ENCODE measurements around the gene CCDC60. TPM values are rescaled to one million over a fixed set of nuclear protein-coding genes. Genes with fewer than 3 reads are reported as not detected.

Gene CCDC60
- total RNA-seq, 2 experiments from 2014 or later, result not detected

GRCh38 chr12:119486599-119487154 lies 152.1 kb downstream of the CCDC60 start:
- CTCF ChIA-PET, result no interaction called here

DNA sequence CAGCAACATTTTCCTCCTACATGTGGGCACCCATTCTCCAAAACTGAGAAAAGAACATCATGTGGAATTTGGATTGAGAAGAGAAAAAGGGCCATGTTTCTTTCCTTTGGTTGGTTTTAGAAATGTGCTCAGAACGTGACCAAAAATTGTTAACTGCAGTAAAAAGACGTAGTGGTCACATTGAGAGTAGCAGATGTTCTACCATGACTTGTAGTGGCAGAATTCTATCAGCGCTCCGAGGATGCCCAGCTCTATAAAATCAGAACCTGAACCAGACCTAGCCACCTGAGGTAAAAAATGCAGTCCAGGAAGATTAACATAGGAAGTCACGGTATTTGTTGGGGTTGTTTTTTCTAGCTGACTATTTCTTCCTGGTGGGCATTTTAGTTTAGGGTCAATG lies 157.3 kb downstream of the CCDC60 start:
- POLR2A ChIA-PET, result no interaction called here
- CTCF ChIA-PET, result no interaction called here

More at GRCh38 chr12:119486599-119487154, 152.1 kb downstream of the CCDC60 start:
- POLR2A ChIA-PET, result no interaction called here

- ChIA-PET POLR2A (no interaction called here), CTCF (no interaction called here)
Observed at GRCh38 chr12:119500209-119500608, 165.7 kb downstream of the CCDC60 start.

GRCh38 chr12:119501052-119501451 lies 166.5 kb downstream of the CCDC60 start:
- ChIA-PET POLR2A (no interaction called here), CTCF (no interaction called here)

- CTCF ChIA-PET, result no interaction called here
- POLR2A ChIA-PET, result no interaction called here
Observed at GRCh38 chr12:119505001-119505400, 170.5 kb downstream of the CCDC60 start.

DNA sequence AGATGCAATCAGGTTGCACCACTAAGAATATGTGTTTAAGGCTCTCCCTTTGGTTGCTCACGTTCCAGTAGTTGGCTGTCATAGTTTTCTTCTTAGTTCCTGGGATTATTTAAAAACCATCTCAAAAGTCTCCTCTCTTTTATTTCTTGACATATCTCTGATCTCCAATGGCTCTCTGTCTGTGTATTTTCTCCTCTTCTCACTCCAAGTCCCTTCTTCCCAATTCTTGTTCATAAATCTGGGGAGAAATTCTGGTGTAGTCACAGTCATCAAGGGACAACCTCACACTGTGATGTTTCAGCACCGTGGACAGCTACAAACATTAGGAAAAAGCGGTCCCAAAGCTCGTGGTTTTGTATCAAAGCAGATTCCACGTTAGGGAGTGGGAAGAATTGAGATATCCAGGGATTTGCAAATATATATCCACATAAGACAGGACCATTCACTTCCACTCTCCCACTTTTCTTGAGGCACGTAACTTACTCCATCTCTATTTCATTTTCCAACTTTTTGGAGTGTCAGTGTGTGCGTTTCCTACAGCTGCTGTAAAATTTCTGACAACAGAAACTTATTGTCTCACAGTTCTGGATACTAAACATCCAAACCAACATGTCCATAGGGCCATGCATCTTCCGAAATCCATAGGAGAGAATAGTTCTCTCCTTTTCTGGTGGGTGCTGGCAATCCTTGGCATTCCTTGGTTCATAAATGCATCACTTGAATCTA lies 178.4 kb downstream of the CCDC60 start:
- CTCF ChIA-PET, result no interaction called here
- POLR2A ChIA-PET, result no interaction called here

DNA sequence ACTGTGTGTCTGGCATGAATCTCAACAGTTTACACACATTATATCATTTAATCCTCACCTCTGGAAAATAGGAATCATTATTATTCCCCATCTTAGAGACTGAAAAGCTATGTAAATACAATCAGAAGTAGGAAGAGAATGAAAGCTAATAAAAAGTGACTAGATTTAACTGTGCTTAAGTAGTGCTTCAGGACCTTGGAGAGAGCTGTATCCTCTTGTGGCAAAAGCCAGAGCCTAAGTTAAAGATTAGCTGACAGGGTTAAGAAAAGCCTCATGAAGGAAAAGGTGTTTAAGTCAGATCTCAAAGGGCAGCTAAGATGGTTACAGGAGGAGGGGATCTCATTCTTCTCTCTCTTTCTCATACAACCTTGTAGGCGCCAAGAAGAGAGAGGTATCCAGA lies 193.7 kb downstream of the CCDC60 start:
- ChIA-PET POLR2A (no interaction called here), CTCF (no interaction called here)

GRCh38 chr12:119540476-119540875 lies 205.9 kb downstream of the CCDC60 start:
- CTCF ChIA-PET, result no interaction called here
- POLR2A ChIA-PET, result no interaction called here

DNA sequence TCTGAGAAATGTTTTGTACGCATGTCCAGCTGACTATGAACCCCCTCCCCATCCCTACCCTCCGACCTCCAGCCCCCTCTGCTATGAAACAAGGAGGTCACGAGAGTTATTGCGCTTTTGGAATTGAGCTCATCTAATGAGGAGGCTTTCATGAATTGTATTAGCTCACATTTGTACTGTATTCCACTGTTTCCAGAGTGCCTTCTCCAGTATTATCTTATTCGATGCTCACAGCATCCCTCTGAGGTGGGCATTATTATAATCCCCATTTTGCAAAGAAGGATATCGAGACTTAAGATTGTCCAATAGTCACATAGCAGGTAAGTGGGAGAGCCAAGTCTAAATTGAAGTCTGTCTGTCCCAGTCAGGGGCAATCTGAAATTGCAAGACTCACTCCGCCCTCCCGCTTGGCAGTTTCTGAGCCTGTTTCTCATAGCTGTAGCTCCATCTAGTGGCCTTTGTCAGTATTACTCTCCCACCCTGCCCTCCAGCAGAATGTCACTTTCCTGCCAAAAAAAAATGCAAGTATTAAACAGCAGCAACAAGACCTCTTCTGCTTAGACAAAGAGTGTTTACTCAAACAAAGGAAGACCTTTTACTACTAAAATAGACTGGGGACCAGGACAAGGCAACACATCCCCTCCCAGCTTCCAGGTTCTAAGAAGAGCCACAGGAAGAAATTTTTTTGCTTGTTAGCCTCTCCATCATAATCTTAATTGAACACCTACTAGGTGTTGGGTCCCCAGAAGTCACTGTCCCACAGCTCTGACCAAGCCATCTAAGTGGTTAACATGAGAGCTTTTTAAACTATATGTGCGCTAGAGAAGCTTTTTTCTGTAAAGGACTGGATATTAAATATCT lies 210.5 kb downstream of the CCDC60 start:
- CTCF ChIA-PET, result interaction anchor here (0.6 to 1.9 kb wide), 5 partner anchors 8 to 1140 kb away, joined by 3 to 7 read pairs (median 3); no protein-coding TSS in a partner anchor

GRCh38 chr12:119546340-119546739 lies 211.8 kb downstream of the CCDC60 start:
- ChIA-PET CTCF (no interaction called here), POLR2A (no interaction called here)

More for the DNA sequence above, 210.5 kb downstream of the CCDC60 start:
- POLR2A ChIA-PET, result no interaction called here

- POLR2A ChIA-PET, result no interaction called here
- CTCF ChIA-PET, result no interaction called here
Observed at GRCh38 chr12:119547001-119547400, 212.5 kb downstream of the CCDC60 start.

- CTCF ChIA-PET, result no interaction called here
- POLR2A ChIA-PET, result no interaction called here
Observed at GRCh38 chr12:119556854-119557253, 222.3 kb downstream of the CCDC60 start.

DNA sequence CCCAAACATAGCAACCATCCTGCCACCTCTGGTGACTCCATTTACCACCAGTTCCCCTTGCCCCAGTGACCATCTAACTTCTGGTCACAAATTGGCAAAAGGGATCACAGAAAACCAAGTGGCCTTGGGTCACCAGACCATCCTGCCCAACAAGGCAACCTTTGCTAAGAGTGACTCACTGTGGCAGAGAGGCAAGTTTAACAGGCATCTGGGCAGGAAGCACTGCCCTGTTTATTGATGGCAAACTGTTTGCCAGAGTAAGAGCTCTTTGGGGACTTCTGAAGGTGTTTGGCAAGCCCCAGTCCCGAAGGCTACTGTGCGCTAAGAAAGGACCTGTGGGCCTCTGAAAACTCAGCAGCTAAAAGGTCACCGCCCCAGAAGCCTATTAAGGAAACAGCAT lies 230.9 kb downstream of the CCDC60 start:
- ChIA-PET CTCF (no interaction called here), POLR2A (no interaction called here)

GRCh38 chr12:119570771-119571170 lies 236.2 kb downstream of the CCDC60 start:
- POLR2A ChIA-PET, result no interaction called here
- CTCF ChIA-PET, result no interaction called here

DNA sequence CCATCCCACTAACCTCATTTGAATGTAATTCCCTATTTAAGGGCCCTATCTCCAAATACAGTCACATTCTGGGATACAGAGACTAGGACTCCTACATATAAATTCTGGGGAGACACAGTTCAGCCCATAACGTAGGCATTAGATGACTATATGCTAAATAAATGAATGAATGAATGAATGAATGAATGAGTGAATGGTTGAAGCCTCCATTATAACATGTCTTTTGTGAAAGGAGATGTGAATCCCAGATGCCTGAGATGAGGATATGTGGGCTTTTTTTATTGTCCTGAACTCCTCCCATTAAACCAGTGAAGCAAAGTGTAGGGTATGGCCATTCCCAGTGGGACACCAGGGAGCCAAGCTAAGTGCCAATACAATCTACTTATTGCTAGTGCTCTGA lies 238.6 kb downstream of the CCDC60 start:
- ChIA-PET POLR2A (no interaction called here), CTCF (no interaction called here)

DNA sequence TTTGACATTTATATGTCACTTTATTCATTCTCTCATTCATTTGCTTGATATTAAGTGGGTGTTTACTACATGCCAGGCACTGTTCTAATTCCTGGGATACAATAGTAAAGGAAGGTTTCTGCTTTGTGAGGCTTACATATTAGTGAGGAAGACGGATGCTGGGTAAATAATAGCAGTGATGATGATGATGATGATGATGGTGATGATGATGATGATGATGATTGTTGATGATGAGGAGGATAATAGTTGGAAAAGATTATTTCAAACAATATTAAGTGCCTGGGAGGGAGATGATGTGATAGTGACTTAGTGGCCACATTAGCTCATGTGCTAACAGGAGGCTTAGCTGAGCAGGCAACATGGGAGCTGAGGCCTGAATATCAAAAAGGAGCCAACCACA lies 239.7 kb downstream of the CCDC60 start:
- POLR2A ChIA-PET, result no interaction called here
- CTCF ChIA-PET, result no interaction called here

DNA sequence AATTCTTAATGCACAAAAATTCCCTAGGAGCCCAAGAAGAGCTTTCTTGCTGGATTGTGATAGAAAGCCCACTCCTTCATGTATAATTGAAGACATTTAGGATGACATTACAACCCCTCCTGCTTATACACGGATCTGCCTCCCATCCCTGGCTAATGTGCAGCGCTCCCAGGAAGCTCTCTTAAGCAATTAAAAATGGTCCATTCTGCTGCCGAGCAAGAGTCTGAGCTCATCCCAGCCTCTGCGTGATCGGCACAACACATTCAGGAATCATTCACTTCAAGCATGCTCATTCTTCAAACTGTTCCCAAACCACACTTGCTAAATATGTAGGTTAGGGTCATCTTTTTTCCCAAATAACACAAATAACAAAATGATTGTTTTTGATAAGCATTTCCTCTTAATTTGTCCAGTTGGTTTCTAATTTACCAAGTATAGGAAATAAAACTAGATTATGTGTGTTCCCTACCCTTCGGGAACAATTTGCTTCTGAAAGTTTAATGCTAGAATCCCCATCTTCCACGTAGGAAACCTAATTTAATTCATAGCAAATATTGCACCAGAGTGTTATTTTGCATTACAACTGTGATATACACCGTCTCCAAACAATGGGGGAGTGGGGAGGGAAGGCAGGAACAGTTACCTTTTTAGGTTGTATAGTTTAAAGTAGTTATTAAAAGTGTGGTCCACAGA lies 241.7 kb downstream of the CCDC60 start:
- POLR2A ChIA-PET, result no interaction called here
- CTCF ChIA-PET, result no interaction called here

- ChIA-PET POLR2A (no interaction called here), CTCF (no interaction called here)
Observed at GRCh38 chr12:119576915-119577314, 242.4 kb downstream of the CCDC60 start.

DNA sequence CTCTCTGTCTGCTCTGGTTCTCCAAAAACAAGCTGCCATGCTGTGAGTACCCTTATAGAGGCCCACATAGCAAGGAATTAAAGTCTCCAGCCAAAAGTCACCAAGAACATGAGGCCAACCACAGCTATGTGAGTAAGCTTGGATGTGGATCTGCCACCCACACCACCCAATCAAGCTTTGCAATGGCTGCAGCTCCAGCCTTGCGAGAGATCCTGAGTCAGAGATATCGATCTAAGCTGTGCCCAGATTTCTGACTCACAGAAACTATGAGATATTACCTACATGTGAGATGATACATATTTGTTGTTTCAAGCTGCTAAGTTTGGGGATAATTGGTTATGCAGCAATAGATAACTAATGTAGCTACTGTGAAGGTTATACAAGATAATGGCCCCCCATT lies 243.6 kb downstream of the CCDC60 start:
- ChIA-PET CTCF (no interaction called here), POLR2A (no interaction called here)

GRCh38 chr12:119589097-119589496 lies 254.6 kb downstream of the CCDC60 start:
- ChIA-PET CTCF (no interaction called here), POLR2A (no interaction called here)

DNA sequence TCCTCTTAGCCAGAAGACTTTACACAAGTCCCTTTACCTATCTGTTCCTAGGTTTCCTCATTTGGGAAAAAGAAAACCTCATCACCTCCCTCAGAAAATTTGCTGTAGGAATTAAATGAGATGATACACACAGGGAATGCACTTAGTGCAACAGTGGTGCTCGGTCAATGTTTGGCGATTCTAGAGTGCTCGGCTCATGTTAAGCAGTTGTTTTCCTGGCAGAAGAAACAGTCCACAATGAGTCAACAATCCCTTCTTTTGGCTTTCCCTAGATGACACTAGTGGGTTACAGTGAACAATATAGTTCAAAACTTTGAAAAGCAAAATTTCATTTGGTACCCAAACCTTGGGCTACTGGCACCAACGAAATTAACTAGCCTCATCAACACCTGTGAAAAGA lies 255.1 kb downstream of the CCDC60 start:
- POLR2A ChIA-PET, result no interaction called here
- CTCF ChIA-PET, result no interaction called here

Data from activated CD8-positive, alpha-beta memory T cell treated with anti-CD3 and anti-CD28 coated beads for 36 hours (primary cell).